ENCODE measurements around the gene TGOLN2.

DNA sequence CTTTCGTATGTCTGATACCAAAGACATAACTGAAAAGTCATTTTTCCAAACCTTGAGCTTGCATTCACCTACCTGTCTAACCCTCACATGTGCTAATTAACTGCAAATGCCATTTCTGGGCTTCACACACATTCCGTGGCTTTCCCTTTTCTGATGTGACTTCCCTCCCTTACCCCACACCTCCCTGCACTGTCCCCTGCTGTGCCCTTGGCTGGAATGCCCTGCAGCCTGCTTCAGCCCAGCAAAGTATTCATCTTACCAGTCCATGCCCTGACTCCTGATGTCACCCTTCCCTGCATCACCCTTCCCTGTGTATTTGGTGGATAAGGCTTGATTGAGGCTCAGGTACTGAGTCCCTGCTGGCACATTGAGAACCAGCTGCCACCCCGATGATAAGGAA lies 14.4 kb upstream of the TGOLN2 start:
- TF ChIP-seq POLR2AphosphoS5 (IDR thresholded peaks at IDR 0.05): no peak
- TF ChIP-seq POLR2A (IDR thresholded peaks at IDR 0.05): no peak
